ENCODE results near the gene EME2.

Gene EME2

GRCh38 chr16:1773703-1774447 lies 1.3 kb downstream of the EME2 start:
- DNase-seq = peak; percentile 61
- in situ Hi-C loops (cut with HindIII; ENCODE audit: low pct_ligation_motif_present, low pct_unique_long_range_greater_than_20kb, low sequenced_read_pairs) = no loop called here

GRCh38 chr16:1774448-1774780 lies 1.8 kb downstream of the EME2 start:
- in situ Hi-C loops (cut with HindIII; ENCODE audit: low pct_ligation_motif_present, low pct_unique_long_range_greater_than_20kb, low sequenced_read_pairs) = no loop called here
- no peak for DNase-seq

DNA sequence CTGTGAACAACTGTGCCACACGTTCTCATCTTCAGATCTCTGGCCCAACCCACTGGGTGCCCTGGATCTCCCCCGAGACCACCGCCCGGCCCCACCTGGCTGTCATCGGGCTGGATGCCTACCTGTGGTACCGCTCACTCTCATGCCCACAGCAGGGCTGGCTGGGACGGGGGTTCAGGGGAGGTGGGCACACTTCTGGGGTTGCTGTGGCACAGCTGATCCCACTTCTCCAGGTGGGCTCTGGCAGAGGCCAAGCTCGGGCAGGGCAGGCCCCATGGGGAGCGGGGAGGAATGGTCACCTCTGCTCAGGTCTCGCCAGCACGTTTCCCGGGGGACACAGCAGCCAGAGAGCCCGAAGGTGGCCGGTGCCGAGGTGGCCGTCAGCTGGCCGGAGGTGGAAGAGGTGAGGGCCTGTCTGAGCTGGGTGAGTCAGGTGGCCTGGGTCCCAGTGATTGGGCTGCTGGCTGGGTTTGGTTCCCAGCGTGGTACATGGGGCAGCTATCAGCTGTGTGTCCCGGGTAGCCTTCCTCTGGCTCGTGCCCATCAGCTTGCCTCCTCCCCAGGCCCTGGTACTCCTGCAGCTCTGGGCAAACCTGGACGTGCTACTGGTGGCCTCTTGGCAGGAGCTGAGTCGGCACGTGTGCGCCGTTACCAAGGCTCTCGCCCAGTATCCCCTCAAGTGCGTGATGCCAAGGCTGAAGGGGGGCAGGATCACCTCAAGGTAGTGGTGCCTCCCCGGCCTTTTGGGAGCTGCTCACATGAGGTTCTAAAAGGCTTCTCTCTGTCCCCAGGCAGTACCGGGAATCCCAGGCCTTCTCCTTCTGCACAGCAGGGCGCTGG lies 2.6 kb downstream of the EME2 start:
- no peak for DNase-seq
- in situ Hi-C loops (cut with HindIII; ENCODE audit: low pct_ligation_motif_present, low pct_unique_long_range_greater_than_20kb, low sequenced_read_pairs) = no loop called here

DNA sequence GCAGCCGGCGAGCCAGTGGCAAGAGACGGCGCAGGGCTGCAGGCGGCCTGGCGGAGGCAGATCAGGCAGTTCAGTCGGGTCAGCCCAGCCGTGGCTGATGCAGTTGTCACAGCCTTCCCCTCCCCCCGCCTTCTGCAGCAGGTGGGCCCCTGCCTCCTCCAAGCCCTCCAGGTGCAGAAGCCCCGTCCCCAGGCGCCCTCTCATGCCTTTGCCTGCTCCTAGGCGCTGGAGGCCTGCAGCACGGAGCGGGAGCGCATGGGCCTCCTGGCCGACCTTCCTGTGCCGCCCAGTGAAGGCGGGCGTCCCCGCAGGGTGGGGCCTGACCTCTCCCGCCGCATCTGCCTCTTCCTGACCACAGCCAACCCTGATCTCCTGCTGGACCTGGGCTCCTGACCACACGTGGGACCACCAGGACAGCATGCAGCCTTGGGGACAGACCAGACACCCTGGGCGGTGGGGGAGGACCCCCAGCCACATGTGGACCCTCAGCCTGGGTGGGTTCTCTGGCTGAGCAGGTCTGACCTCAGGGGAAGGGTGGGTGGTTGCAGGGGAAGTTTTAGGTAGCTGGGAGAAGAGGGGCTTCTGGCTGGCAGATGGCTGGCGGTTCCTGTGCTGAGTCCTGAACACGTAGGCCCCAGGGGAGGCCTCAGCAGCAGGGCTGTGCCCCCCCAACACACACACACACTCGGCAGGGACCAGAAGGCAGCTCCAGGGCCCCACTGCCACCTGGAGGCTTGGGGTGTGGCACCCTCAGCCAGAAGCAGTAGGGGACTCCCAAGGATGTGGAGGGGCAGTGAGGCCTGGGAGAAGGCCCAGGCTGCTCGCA lies 3.4 kb downstream of the EME2 start:
- in situ Hi-C loops (cut with HindIII; ENCODE audit: low pct_ligation_motif_present, low pct_unique_long_range_greater_than_20kb, low sequenced_read_pairs) = no loop called here
- no peak for DNase-seq

DNA sequence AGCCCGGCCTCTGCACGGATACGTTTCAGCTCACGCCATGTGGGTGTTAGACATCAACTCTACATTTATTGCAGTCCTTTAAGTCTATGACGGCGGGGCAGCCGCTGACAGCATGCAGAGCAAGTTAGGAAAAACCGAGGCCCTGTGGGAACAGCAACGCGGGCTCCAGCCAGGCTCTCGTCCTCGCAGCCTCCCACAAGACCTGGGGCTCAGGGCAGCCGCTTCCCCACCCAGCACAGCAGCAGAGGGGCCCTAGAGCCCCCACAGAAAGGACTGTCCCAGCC lies 4.0 kb downstream of the EME2 start:
- DNase-seq = no peak
- in situ Hi-C loops (cut with HindIII; ENCODE audit: low pct_ligation_motif_present, low pct_unique_long_range_greater_than_20kb, low sequenced_read_pairs) = no loop called here

- in situ Hi-C loops (cut with HindIII; ENCODE audit: low pct_ligation_motif_present, low pct_unique_long_range_greater_than_20kb, low sequenced_read_pairs) = no loop called here
Measured at GRCh38 chr16:1776991-1777374, 4.4 kb downstream of the EME2 start.

GRCh38 chr16:1777375-1778199 lies 5.0 kb downstream of the EME2 start:
- in situ Hi-C loops (cut with HindIII; ENCODE audit: low pct_ligation_motif_present, low pct_unique_long_range_greater_than_20kb, low sequenced_read_pairs) = no loop called here
- no peak for DNase-seq

More at GRCh38 chr16:1776991-1777374, 4.4 kb downstream of the EME2 start:
- no peak for DNase-seq

DNA sequence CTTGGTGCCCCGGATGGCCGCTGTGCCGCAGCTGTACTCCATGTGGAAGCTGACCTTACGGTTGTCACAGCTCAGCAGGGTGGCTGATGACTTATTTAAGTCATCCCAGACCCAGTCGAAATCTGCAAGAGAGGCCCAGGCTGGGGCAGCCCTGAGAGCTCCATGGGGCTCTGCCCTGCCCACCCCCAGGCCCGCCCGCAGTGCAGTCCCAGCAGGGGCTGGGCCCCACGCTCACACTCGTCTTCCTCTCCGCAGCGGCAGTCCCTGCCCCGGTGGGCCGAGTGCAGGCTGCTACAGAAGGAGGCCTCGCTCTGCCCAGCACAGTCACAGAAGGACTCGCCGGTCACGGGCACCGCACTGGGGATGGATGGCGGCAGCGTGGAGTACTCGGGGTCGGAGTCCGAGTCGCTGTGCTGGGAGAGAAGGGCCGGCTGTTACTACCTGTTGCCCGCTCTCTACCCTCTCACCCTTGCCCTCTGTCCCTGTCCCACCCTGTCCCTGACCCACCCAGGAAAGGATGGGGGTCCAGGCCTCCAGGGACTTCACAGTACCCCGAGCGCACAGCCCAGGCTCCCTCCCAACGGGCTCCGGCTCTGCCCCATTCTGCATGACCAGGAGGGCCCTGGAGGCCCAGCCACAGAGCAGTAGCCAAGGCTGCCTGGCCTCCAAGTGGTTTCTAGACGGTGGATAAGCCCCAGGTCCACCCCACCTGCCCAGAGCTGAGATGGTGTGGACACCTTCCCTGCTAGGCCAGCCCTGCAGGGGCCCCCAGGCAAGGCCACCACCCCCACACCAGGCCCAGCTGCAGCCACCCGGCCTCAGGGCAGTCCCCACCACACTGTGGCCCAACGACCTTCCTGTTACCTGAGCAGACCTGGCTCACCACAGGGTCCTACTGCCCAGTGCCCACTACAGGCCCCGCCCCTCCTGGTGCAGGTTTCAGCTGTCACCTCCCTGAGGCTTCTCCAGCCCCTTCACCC lies 5.9 kb downstream of the EME2 start:
- no peak for DNase-seq
- in situ Hi-C loops (cut with HindIII; ENCODE audit: low pct_ligation_motif_present, low pct_unique_long_range_greater_than_20kb, low sequenced_read_pairs) = no loop called here

- DNase-seq = no peak
- in situ Hi-C loops (cut with HindIII; ENCODE audit: low pct_ligation_motif_present, low pct_unique_long_range_greater_than_20kb, low sequenced_read_pairs) = no loop called here
Measured at GRCh38 chr16:1779234-1779701, 6.7 kb downstream of the EME2 start.

DNA sequence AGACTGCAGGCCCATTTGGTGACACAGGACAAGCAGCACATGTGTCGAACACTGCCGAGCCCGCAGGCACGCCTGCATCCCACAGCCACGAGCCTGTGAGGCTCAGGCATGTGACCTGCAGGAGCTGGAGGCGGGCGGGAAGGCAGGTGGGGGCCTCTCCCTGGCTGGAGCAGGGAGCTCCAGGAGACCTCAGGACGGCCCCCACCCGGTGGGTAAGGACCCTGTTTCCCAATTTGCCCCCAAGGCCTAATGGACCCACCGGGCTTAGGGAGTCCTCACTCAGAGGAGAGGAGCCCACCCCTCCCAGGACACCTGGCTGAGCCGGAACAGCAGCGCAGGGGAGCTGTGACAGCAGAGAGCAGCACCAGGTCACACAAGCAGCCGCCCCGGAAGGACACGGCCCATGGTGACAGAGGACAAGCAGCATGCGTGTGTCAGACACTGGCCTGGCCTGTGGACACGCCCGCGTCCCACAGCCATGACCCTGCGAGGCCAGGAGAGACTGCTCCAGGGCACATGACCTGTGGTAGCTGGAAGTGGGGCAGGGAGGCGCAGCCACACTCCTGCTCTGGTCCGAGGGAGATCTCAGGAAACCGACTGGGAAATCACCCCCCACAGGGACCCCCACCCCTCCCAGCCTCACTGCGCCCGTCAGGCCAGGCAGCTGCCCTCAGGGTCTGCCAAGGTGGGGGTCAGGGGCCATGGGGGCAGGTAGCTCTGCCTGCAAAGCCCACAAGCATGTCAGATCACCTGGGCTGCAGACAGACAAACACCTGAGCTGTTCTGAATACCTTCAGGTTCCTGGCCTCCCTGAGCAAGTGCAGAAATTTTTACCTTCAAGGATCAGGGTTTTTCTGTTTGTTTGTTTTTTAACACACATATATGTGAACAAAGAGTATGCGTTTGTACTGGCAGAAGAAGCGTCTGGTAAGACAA lies 7.4 kb downstream of the EME2 start:
- in situ Hi-C loops (cut with HindIII; ENCODE audit: low pct_ligation_motif_present, low pct_unique_long_range_greater_than_20kb, low sequenced_read_pairs) = no loop called here
- DNase-seq = no peak

DNA sequence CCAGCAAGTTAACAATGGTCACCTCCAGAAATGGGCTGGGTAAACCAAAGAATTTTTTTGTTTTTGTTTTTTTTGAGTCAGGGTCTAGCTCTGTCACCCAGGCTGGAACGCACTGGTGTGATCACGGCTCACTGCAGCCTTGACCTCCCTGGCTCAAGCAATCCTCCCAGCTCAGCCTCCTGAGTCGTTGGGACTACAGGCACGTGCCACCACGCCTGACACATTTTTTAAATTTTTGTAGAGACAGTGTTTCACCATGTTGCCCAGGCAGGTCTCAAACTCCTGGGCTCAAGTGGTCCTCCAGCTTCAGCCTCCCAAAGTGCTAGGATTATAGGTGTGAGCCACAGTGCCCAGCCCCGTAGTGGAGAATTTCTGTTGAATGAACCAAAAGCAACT lies 8.1 kb downstream of the EME2 start:
- in situ Hi-C loops (cut with HindIII; ENCODE audit: low pct_ligation_motif_present, low pct_unique_long_range_greater_than_20kb, low sequenced_read_pairs) = no loop called here
- no peak for DNase-seq

GRCh38 chr16:1781254-1781653 lies 8.6 kb downstream of the EME2 start:
- in situ Hi-C loops (cut with HindIII; ENCODE audit: low pct_ligation_motif_present, low pct_unique_long_range_greater_than_20kb, low sequenced_read_pairs) = no loop called here
- no peak for DNase-seq

DNA sequence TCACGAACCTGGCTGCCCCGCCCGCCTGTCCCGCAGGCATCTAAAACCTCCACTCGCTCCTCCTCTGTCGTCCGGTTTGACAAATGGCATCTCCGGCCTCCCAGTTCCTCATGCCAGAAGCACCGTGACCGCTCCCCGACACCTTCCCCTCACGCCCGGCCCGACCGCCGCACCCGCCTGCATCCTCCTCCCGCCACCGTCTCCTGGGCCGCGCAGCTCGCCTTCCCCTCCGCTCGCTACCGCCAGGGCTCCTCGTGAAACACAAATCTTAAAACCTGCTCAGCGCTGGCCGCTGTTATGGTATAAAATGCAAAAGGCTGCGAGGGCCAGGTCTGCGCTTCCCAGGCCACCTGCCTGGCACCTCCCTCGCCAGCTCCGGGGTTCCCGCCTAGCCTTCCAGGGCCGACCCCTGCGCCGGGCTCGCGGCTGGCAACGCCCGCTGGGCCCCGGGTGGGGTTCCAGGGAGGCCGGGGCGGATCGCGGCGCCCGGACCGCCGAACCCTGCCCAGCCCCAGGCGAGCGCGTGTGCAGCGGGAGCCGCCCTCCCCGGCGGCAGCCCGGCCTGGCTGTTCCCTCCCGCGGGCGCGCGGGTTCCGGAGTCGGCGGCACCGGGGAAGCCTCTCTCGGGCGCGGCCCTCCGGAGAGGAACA lies 9.3 kb downstream of the EME2 start:
- peak; percentile 41 for DNase-seq
- in situ Hi-C loops (cut with HindIII; ENCODE audit: low pct_ligation_motif_present, low pct_unique_long_range_greater_than_20kb, low sequenced_read_pairs) = no loop called here

DNA sequence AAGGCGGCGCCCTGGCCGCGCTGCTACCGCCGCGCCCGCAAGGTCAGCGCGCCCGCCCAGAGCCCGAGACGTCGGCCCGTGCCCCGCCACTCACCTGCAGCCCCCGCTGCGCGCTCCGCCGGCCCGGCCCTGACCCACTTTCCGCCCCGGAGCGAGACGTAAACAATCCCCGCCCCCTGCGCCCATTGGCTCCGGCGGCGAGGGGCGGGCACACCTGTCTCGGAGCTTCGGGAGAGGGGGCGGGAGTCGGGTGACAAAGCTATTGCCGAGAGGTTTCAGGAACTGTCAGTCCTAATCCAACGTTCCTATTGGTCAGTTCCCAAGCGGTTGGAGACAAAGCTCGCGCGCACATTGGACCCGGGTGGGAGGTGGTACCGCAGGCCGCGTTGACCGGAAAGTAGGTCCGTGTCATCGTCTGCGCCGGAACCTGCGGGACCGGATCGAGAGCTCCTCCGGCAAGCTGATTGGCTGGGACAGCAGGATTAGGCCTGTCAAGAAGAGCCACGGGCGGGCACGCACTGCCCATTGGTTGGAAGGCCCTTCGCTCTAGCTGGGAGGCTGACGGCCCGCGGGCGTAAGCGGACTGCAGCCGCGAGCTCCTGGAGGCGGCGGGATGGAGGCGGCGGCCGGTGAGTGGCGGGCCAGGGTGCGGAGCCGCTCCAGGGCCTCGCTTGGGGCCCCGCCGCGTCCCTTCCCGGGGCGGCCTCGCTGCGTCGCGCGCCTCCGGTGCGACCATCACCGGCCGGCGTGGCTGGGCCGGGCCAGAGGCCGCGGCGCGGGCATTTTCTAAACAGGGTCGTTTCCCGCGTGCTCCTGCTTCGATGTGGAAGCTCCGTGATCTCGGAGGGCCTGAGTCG lies 10.0 kb downstream of the EME2 start, which contains the start of the genes NUBP2 and SPSB3:
Gene NUBP2, plus strand, starts transcription at position 553 of the 857 bp plus-strand sequence. Its CDS starts 61 bp downstream, at position 614.
Gene SPSB3, minus strand, starts transcription at position 164 of the 857 bp plus-strand sequence. CDS start 1,088 bp downstream, outside the sequence.
- peak; percentile 100 for DNase-seq
- in situ Hi-C loops (cut with HindIII; ENCODE audit: low pct_ligation_motif_present, low pct_unique_long_range_greater_than_20kb, low sequenced_read_pairs) = no loop called here
